ENCODE results near the gene HOXB5.

GRCh38 chr17:48565022-48565554 lies 28.5 kb downstream of the HOXB5 start:
- TF ChIP-seq ZNF274 (IDR thresholded peaks at IDR 0.05; ENCODE audit: low read depth, low read length), result no peak
- TF ChIP-seq YY1 (IDR thresholded peaks at IDR 0.05; ENCODE audit: extremely low read depth, insufficient replicate concordance, low read depth, low read length), result no peak
- no peak for TF ChIP-seq POLR2A (IDR thresholded peaks at IDR 0.05; ENCODE audit: borderline replicate concordance, extremely low read depth, insufficient read depth, insufficient read length)
- no peak for TF ChIP-seq RAD21 (IDR thresholded peaks at IDR 0.05; ENCODE audit: low read depth)

Measured in HCT116 (cell line).